GM23248 (cell line): ENCODE data around the gene TMEM51.

Experiments used
- EZH2 ChIP-seq: fragments of 200-600 bp; sonication (generic); IDR thresholded peaks from 2 replicates; pipeline ENCODE4 v1.6.1; 2018; ENCODE audit warnings: antibody characterized with exemption, mild to moderate bottlenecking; ENCODE audit not compliant: insufficient read depth, poor library complexity, severe bottlenecking
- EZH2phosphoT487 ChIP-seq: fragments of 200-600 bp; sonication (generic); IDR thresholded peaks from 2 replicates; pipeline ENCODE4 v1.6.1; 2018; ENCODE audit warnings: antibody characterized with exemption, moderate library complexity, mild to moderate bottlenecking, low read depth; ENCODE audit not compliant: insufficient read depth

GRCh38 chr1:15251857-15252835 is 98.6 kb downstream of the TMEM51 start:
- TF ChIP-seq EZH2 (no peak), EZH2phosphoT487 (no peak)
